PFSK-1 (cell line): ENCODE measurements around the gene TUFM.

Experiments
- FOXP2 ChIP-seq: optimal IDR thresholded peaks from 2 replicates; pipeline ENCODE3; 2011; ENCODE audit warnings: borderline replicate concordance, control low read depth, inconsistent platforms; ENCODE audit not compliant: insufficient read depth; ENCODE audit errors: extremely low read length, extremely low read depth
- POLR2AphosphoS5 ChIP-seq: IDR thresholded peaks from 2 replicates; pipeline ENCODE4 v1.6.1; 2012; ENCODE audit warnings: low read depth, mild to moderate bottlenecking, control low read depth, low read length, moderate library complexity
- SIN3A ChIP-seq: IDR thresholded peaks from 2 replicates; pipeline ENCODE4 v1.6.1; 2012; ENCODE audit warnings: mild to moderate bottlenecking, low read length, moderate library complexity, borderline replicate concordance; ENCODE audit not compliant: insufficient read depth
- TAF1 ChIP-seq: IDR thresholded peaks from 2 replicates; pipeline ENCODE4 v1.6.1; 2012; ENCODE audit warnings: low read length, control low read depth, borderline replicate concordance; ENCODE audit not compliant: insufficient read depth
- TF ChIP-seq, protein P1 (sequence below), 2 experiments: IDR thresholded peaks; 2 replicates each; pipeline versions ENCODE4 v1.6.1 to v1.8.0; 2011 to 2012; ENCODE audit warnings: low read depth in 2 of 2, low read length in 2 of 2, control low read depth in 1 of 2, inconsistent platforms in 1 of 2, mild to moderate bottlenecking in 1 of 2, moderate library complexity in 1 of 2; ENCODE audit not compliant: insufficient read depth in 1 of 2

The TUFM gene

DNA sequence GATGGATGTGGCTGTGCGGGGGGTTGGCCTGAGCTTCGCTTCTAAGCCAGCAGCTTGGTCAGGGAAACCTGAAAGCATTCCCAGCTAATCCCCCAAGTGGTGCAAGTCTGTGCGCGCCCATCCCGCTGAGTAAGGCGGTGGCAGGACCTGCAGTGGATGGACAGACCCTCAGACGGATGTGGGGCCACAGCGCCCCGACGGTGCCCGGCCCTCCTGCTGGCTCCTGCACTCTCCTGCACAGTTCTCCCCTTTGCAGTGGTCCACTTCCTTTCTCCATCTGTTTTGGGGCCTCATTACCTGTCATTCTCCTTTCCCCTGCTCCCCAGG lies 34.4 kb upstream of the TUFM start:
- TF ChIP-seq TAF1 (no peak), FOXP2 (no peak), SIN3A (no peak), POLR2AphosphoS5 (no peak)
- TF ChIP-seq, protein P1, sequence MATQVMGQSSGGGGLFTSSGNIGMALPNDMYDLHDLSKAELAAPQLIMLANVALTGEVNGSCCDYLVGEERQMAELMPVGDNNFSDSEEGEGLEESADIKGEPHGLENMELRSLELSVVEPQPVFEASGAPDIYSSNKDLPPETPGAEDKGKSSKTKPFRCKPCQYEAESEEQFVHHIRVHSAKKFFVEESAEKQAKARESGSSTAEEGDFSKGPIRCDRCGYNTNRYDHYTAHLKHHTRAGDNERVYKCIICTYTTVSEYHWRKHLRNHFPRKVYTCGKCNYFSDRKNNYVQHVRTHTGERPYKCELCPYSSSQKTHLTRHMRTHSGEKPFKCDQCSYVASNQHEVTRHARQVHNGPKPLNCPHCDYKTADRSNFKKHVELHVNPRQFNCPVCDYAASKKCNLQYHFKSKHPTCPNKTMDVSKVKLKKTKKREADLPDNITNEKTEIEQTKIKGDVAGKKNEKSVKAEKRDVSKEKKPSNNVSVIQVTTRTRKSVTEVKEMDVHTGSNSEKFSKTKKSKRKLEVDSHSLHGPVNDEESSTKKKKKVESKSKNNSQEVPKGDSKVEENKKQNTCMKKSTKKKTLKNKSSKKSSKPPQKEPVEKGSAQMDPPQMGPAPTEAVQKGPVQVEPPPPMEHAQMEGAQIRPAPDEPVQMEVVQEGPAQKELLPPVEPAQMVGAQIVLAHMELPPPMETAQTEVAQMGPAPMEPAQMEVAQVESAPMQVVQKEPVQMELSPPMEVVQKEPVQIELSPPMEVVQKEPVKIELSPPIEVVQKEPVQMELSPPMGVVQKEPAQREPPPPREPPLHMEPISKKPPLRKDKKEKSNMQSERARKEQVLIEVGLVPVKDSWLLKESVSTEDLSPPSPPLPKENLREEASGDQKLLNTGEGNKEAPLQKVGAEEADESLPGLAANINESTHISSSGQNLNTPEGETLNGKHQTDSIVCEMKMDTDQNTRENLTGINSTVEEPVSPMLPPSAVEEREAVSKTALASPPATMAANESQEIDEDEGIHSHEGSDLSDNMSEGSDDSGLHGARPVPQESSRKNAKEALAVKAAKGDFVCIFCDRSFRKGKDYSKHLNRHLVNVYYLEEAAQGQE (IDR thresholded peaks at IDR 0.05; ENCODE audit: insufficient read depth in 1 of 2, low read depth in 2 of 2, low read length in 2 of 2), result no peak

DNA sequence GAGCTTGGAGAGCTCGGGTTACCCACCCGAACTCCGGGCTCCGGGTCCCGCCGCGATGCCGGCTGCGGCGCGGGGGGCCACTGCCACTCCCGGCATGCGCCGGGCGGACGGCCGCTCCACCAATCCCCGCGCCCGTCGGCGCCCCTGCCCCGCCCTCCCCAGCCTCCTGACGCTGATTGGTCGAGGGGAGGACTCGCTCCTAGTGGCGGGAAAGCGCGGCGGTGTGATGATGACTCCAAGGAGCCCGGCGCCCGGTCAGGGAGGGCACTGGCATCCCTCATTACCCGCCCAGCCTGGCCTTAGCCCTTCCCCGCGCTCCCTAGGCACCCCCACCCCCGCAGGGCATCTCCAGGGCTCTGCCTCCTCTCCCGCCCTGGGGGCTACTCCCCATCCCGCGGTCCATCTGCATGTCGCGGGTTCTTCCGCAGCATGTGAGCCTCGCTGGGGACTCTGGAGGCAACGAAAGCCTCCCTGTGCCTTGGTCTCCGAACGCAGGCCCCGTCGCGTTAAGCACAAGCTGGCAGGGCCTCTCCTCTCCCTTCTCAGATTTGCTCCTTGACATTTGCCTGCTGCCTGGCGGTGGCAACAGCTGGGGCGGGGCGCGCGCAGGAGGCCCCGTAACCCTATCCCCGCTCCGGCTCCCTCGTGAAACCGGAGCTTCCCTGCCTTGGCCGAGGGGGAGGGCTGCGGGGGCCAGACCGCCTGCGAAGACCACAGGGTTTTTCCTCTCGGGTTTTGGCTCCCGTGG lies 33.9 kb upstream of the TUFM start:
- TF ChIP-seq POLR2AphosphoS5, result no peak; the same call in 1 of the 2 replicates
- TF ChIP-seq, protein P1 (IDR thresholded peaks at IDR 0.05; ENCODE audit: insufficient read depth in 1 of 2, low read depth in 2 of 2, low read length in 2 of 2), result no peak
- peak; percentile 67; the same call in 1 of the 2 replicates for TF ChIP-seq TAF1
- 0 out of 2 replicates have a peak, but pooled peaks have one; percentile 43 for TF ChIP-seq SIN3A
- TF ChIP-seq FOXP2, result no peak

DNA sequence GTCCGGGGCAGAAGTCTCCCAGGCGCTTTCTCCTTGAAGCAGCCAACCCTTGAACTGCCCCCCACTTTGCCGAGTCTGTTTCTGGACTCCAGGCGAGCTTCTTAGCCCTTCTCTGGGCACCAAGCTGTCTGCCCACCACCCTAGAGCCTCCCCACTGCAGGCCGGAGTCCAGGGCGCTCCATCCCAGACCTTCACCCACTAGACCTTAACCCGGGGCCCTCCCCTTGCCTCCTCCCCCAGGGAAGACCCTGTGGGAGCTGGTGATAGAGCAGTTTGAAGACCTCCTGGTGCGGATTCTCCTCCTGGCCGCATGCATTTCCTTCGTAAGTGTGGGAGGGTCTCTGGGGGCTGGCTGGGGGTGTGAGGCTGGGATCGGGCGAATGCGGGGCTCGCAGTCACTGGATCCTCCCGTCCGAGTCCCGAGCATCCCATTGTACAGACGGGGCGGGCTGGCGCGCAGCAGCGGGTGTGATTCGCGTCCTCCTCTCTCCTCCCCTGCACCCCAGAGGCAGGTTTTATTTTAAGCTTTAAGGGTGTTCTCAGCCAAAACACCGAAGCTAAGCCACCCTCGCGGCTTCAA lies 33.2 kb upstream of the TUFM start:
- TF ChIP-seq, protein P1 (IDR thresholded peaks at IDR 0.05; ENCODE audit: insufficient read depth in 1 of 2, low read depth in 2 of 2, low read length in 2 of 2), result no peak
- TF ChIP-seq SIN3A (no peak), TAF1 (no peak), POLR2AphosphoS5 (peak; percentile 78; the same call in 1 of the 2 replicates)

DNA sequence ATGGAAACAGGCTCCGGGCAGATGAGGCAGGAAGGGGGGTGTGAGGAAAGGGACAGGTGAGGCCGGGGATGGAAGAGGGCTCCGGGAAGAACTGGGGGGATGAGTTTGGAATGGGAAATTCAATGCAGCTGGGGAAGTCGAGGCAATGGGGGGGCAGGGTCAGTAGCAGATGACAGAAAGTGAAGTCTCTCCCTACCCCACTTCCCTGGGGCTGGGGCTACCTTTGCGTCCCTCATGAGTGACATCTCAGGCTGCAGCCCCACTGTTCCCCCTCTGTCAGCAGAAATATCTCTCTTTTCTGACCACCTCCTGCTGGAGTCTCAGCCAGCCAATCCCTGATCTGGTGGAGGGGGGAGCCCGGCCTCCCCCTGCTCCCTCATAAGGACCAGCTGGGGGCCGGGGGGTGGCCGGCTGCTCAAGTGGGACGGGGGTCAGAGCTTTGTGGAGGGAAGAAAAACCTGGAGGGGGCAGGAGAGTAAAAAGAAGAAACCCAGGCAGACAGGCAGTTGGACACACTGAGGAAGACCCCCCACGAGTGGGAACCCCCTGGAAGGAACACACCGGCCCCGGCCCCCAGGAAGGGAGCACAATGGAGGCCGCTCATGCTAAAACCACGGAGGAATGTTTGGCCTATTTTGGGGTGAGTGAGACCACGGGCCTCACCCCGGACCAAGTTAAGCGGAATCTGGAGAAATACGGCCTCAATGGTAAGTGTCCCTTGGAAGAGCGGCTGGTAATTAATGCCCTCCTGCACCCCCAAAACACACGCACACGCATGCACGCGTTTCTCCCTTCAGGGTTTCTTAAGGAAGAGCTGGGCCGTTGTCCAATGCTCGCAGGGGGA lies 32.2 kb upstream of the TUFM start, which contains the start of gene ATP2A1:
ATP2A1 (plus strand) TSS at position 406 of the 844 bp plus-strand sequence; CDS start at position 590, 184 bp downstream.
- TF ChIP-seq FOXP2 (no peak), TAF1 (no peak), POLR2AphosphoS5 (no peak), SIN3A (no peak)
- TF ChIP-seq, protein P1 (IDR thresholded peaks at IDR 0.05; ENCODE audit: insufficient read depth in 1 of 2, low read depth in 2 of 2, low read length in 2 of 2), result no peak
